CD4-positive, alpha-beta T cell treated with Interleukin-2 at 100 ng/mL for 4 hours (primary cell): ENCODE data around the gene SCYGR8.

ENCODE experiments used
- DNase-seq: peaks from one replicate; pipeline ENCODE4 v3.0.0-alpha.2; 2020; ENCODE audit warnings: low spot score

Gene SCYGR8

DNA sequence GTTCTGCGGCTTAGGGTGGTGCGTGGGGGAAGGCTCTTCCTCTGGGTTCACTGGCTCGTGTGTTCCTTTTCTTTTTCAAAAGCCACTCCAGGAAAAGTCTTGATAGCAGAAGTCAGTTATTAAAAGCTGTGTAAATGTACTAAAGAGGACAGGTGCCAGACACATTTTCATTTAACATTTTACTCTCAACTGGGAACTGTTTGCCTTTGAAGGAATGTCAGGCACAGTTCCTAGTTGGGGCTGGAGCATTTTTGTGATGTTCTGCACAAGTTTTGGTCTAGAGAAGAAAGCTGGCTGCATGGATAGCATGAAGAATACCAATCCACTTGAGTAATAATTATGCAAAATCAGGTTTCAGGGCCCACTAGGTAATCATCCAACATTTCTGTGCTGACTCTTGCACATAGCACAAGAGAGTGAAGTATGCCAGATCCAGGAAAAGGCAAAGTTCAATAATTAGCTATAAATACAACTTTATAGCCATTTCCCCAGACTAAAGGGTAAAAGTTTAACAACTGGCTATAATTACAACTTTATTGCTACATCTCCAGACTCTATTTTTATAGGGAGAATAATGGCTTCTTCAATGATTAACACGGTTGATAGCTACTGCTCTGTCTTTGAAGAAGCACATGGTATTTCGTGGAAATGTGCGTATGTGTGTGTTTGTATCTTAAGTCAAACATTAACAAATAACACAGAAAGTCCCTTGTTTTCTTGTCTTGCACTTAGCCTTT, 16.2 kb downstream of the SCYGR8 start:
- DNase-seq: no peak

DNA sequence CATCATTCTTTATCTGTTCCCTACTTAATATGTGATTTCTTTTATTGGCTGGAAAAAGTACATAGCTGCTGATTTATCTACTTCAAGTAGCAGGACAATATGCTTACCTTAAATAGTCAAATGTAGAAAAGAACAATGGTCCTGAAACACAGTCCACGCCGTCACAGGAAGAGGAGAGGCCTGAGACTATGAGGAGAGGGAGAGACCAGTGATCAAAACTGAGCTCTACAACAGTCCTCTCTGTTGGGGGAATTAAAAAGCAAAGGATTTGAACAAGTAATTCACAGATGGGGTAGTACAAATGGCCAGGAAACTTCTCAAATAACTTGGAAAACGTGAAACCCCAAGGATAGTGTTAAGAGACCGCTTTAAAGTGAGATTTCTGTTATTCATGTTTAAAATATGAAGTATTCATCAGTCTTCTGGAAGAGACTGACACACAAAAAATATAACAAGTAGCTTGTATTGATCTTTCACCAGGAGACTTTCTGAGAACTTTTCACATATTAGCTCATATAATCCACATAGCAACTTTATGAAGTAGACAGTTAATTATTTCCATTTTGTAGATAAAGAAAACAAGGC, 20.2 kb downstream of the SCYGR8 start:
- no peak for DNase-seq

DNA sequence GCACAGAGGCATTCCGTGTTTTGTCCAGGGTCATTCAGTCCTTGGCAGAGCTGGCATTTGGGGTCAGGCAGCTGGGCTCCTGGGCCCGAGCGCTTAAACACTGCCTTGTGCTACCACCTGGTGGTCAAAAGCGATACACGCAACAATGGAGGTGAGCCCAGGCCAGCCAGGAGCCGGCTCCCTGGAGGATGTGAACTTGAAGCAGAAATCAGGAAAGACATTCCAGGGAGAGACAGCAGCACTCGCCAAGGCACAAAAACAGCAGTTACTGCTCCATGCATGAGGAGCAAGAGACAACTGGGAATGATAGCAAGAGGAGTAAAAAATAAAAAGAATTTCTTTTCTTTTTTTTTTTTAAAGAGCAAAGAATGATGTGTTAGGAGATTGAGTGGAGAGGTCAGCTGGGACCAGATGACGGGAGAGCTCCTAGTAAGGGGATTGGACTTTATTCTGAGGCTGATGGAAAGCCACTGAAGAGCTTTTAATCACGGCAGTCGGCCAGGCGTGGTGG, 20.7 kb downstream of the SCYGR8 start:
- DNase-seq: peak; percentile 60

DNA sequence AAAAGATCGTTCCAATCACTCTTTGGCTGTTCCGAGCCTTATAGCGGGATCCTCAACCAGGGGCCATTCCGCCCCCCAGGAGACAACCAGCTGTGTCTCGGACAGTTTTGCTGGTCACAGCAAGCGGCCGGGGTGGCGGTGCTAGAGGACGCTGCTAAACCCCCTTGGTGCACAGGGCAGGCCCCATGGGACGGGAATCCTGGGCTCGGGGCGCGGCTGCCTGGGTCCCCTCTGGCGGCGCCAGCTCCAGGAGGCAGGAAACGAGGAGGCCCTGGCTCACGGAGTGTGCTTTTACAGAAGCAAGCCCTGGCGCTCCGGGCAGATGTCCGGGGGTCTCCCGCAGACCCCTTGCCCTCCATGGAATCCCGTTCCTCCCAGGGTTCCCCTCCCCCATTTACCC, 22.1 kb downstream of the SCYGR8 start:
- DNase-seq: no peak

DNA sequence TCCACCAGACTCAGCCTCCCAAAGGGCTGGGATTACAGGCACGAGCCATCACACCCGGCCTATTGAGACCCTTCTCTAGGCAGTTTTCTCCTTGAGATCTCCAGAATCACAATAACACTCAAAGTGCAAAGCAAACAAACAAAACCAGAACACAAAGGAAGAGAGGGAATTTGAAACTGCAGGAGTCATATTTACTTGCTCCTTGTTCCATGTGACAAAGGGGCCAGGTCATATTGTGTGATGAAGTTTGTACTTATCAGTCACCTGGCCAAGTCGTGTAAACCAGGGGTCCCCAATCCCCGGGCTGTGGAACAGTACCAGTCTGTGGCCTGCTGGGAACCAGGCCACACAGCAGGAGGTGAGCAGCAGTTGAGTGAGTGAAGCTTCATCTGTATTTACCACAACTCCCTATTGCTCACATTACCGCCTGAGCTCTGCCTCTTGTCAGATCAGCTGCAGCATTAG, 26.5 kb downstream of the SCYGR8 start:
- DNase-seq: no peak

DNA sequence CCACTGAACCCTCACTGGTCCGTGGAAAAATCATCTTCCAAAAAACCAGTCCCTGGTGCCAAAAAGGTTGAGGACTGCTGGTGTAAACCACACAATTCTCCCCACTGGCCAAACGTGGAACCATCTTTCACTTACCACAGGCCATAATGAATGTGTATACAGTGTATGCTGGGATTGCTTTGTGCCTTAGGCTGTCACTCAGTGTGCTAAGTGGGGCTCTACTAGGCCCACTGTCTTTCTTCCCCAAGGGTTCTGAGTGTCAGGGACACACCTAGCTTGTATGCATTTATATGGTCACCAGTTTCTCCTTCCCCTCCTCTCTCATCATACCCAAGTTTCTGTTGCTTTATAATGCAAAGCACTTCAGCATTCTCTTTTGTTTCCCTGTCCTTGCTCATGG, 27.2 kb downstream of the SCYGR8 start:
- DNase-seq: no peak

DNA sequence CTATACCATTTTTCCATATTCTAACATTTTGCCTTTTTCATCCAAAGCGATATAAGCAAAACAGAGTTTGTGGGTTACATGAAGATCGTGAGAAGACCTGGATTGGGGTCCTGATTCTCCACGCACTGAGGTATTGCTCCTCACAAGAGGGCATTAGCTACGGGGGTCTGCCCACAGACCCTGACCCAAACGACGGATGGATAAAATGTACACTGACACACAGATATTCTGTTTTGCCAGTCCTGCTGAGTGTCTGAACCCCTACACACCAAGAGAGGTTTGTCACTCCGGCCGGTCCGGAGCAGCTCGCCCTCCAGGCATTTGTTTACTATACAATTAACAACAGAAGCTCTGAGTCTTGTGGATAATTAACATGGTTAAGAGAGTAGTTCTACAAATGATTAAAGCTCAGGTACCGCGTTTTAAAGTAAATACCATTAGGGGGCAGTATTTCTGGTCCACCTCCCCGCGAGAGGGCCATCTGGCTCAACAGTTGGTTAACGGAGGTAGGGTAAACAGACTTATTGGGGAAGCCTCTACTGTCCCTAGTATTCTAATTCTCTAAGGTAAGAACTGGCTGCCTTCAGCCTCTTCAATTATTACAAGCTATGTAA, 28.4 kb downstream of the SCYGR8 start:
- DNase-seq: peak; percentile 23

DNA sequence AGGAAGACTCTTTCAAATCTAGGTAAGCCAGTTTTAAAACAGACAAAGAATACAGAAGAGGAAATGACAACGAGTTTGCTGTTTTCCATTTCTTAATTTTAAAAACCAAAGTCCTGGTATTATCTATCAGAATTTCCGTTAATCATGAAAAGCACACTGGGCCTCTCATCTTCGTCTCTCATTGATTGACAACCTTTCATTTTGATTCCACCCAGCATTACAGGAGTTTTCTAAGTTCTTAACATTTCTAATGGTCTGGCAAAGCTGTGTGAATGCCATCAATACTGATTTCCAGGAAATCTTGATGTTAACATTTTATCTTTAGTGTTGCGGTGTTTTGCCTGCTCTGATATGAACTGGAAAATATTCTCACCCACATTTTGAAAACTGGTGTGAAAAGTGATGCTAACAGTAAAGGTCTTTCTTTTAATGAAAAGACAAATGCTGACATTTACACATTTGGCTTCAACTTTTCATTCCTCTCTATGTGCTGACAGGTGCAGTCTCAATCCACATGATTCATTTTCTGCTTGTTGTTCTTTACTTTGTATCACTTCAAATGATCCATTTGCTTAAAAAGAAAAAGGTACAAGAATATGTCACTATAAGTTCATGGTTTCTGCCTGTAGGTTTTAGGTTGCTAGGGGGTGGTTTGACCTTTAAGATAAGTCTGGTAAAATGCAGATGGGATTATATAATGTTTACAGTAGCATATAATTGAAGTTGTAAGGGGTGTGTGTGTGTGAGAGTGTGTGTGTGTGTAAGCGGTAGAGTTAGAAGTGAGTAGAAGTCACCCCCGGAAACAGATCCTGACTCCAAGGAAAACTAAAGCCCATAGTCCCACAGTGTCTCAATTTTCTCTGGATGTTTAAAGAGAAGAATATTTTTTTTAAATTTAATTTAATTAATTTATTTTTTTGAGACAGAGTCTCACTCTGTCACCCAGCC, 29.5 kb downstream of the SCYGR8 start:
- DNase-seq: no peak

DNA sequence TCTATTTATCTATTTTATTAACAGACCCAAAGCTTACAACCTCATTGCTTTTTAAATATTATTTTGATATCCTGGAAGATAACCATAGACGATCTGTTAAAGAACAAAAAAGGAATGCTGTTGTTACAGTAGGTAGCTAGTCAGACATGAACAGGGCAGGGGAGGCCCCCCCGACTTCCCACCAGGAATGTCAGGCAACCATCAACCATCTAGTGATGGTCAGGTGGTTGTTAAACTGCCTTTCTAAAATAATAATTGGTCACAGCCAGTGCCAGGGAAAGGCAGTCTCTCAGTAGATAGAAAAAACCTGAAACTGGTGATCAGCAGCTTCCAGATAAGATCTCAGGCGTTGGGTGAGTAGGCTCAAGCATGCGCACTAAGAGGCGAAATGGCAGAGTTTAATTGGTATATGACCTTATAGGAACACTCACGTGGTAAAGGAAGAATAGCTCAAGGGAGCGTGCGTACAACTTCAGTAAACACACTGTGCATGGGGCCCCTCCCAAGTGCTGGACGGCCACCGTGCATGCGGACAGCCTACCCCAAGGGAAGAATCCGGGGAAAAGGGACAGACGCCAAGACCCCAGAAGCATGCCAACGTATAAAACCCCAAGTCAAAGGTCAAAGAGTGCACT, 35.4 kb downstream of the SCYGR8 start:
- DNase-seq: no peak

DNA sequence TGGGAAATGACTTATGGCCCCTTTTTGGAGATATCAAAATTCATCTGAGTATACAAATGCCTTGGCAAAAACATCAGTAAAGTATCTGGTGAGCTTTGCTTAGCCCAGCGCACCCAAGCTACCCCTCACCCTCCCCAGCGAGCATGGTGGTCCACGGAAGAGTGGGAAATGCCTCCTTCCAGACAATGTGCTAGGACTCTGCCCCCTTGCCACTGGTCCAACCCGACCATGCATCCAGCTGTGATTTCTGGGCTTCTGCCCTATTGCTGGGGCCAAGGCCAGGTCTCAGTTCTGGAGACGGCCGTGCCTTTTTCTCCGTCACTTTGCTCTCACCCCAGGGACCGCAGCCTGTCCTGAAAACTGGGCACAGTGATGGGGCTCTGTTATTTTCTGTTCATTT, 36.1 kb downstream of the SCYGR8 start:
- no peak for DNase-seq

DNA sequence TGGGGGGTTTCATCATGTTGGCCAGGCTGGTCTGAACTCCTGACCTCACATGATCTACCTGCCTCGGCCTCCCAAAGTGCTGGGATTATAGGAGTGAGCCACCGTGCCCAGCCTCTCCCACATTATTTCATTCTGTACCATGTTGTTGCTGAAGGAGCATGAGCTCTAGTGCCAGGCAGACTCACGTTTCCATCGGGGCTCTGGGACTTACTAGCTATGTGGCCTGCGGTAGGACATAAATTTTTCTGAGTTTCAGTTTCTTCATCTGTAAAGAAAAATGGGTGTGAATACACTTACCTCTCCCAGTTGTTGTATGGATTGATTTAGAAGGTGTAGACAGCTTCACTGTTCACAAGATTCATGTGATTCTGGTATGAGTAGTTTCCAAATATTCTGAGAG, 37.1 kb downstream of the SCYGR8 start:
- DNase-seq: no peak

DNA sequence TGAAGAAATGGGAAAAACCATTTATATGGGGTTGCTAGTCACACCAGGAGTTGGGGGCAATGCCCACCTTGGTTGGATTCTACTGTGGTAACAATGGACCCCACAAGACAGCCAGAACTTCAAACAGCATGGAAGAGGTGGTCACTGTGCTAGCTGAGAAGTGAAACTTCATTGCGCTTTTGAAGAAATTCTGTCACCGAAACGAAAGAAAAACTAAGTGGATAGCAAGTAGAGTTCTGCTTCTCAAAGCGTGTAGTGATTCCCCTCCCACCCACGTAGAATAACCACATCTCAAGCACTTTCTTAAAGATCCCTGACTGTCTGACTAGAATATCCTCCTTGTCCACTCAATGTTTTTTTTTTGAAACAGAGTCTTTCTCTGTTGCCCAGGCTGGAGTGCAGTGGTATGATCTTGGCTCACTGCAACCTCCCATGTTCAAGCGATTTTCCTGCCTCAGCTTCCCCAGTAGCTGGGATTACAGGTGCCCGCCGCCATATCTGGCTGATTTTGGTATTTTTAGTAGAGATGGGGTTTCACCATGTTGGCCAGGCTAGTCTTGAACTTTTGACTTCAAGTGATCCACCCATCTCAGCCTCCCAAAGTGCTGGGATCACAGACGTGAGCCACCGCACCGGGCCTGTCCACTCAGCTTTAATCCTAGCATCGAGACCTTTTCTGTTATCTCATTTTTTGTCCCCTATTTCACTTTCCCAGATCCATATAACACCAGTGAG, 37.9 kb downstream of the SCYGR8 start:
- DNase-seq: peak; percentile 34

DNA sequence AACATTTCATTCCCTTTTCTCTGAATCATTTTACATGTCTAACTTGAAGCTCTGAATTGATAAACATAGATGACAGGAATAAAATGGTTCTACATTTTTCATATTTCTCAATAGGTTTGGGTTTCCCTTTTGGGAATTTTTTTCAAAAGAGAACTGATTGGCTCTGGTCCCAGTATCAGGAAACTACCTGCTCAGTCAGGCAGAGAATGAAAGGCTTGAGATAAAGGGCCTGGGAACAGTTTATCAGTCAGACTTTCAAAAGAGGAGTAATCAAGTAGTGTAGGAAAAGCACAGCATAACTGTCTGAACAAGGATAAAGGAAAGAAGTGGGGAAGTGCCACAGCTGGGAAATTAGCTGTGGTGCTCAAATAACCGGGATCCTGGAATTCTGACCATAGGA, 39.6 kb downstream of the SCYGR8 start:
- no peak for DNase-seq

DNA sequence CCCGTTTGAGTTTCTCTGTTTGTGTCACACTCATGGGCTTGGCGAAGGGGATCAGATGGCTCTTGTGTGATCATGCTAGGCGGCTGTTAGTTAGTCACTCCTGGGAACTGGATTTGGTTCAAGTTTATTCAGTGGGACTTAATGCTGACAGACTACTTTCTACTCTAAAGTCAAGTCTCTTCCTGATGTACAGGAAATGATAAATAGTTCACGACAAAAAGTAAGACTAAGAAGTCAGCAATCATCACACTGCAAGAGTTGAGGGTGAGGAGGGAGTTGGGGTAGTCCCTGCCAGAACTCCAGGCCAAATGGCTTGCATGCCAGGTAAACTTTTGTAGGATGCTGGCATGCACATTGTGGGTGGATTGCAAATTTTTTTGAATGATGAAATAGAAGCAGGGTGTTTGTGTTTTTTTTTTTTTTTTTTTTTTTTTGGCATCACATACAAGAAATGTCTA, 42.9 kb downstream of the SCYGR8 start:
- DNase-seq: no peak

DNA sequence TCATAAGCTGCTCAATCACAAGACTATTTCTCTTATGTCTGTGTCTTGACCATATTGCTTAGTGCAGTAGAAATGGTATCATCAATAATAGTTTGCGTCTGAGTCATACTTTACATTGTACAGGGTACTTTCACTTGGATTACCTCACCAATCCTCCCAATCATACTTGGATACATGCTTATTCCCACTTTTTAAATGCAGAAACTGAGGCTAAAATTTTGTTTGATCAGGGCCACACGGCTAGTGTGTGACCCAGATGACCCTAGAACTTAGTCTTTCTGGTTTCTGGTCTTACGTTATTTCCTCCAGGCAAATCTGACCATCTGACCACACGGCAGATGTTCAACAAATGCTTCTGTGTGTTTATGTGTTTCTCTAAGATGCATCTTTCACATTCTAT, 44.1 kb downstream of the SCYGR8 start:
- no peak for DNase-seq

DNA sequence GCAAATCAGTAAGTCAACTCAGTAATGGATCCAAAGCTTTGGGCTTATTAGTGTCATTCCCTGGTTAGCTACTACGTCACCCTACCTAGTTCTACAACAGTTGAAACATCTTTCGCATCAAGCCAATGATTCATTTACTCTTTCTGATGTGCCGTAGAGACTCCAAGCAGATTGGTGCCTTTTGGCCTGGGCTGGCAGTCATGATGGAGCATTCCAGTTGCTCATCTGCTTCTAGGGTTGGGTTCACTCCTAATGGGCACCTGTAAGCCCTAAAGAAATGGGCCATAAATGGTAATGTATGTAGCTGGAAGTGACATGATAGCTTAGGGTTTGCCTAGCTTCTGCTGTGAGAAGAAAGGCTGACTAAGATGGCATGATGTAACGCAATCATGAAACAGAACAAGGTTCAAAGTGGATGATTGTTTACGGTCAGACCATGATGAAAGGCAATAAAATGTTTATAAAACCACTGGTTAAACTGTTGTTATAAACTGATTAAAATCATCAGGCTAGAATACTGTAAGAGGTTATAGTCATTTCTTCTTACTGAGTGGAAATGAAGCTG, 47.5 kb downstream of the SCYGR8 start:
- no peak for DNase-seq
